Measurements from ENCODE around the gene ZBTB6. TPM values are rescaled to one million over a fixed set of nuclear protein-coding genes. Genes with fewer than 3 reads are reported as not detected.

The ZBTB6 gene
- total RNA-seq, 1 donor from 2014 or later, result 10.9 TPM

GRCh38 chr9:122940749-122941581 lies 27.8 kb upstream of the ZBTB6 start, which contains the start of gene RABGAP1:
TSS of gene RABGAP1 (plus strand) at chr9:122941020. CDS start at chr9:122957060, 16,040 bp downstream.
- intact Hi-C loops (cut with micrococcal nuclease), result loop anchor here (1.0 to 2.0 kb wide), 3 partner anchors 10 to 50 kb away; partner anchors contain the start of genes RC3H2 and ZBTB26
- Mint-ChIP-seq H3K4me1 (ENCODE audit: low read depth) (peaks cover 31% of the 10 kb centered on the region), H3K9me3 (no peaks in the 10 kb centered on the region), H3K27me3 (ENCODE audit: low read depth) (no peaks in the 10 kb centered on the region), H3K36me3 (ENCODE audit: low read depth) (peaks cover 27% of the 10 kb centered on the region), H3K4me3 (ENCODE audit: low read depth) (peak within 1 kb of the TSS; percentile 91), H3K27ac (peak within 1 kb of the TSS; percentile 87)
- peak; percentile 96 for DNase-seq (ENCODE audit: low spot score)

- peaks cover 29% of the 10 kb centered on the region for H3K36me3 Mint-ChIP-seq (ENCODE audit: low read depth)
- H3K27me3 Mint-ChIP-seq (ENCODE audit: low read depth), result no peaks in the 10 kb centered on the region
- peak overlapping the region; percentile 73 for H3K4me3 Mint-ChIP-seq (ENCODE audit: low read depth)
- H3K27ac Mint-ChIP-seq, result peak overlapping the region; percentile 87
- H3K9me3 Mint-ChIP-seq, result no peaks in the 10 kb centered on the region
- intact Hi-C loops (cut with micrococcal nuclease), result loop anchor here (1.0 to 2.0 kb wide), 3 partner anchors 9 to 50 kb away; partner anchors contain the start of genes RC3H2 and ZBTB26
- peaks cover 26% of the 10 kb centered on the region for H3K4me1 Mint-ChIP-seq (ENCODE audit: low read depth)
- no peak for DNase-seq (ENCODE audit: low spot score)
Observed at GRCh38 chr9:122940454-122940748, 27.3 kb upstream of the ZBTB6 start.

GRCh38 chr9:122939601-122940000 lies 26.5 kb upstream of the ZBTB6 start:
- H3K36me3 Mint-ChIP-seq (ENCODE audit: low read depth), result peaks cover 32% of the 10 kb centered on the region
- H3K4me3 Mint-ChIP-seq (ENCODE audit: low read depth), result peak overlapping the region; percentile 58
- intact Hi-C loops (cut with micrococcal nuclease), result no loop called here
- H3K27me3 Mint-ChIP-seq (ENCODE audit: low read depth), result no peaks in the 10 kb centered on the region
- H3K9me3 Mint-ChIP-seq, result no peaks in the 10 kb centered on the region
- no peak overlapping the region for H3K27ac Mint-ChIP-seq
- DNase-seq (ENCODE audit: low spot score), result no peak
- H3K4me1 Mint-ChIP-seq (ENCODE audit: low read depth), result peaks cover 25% of the 10 kb centered on the region

GRCh38 chr9:122936883-122937282 lies 23.8 kb upstream of the ZBTB6 start:
- intact Hi-C loops (cut with micrococcal nuclease), result no loop called here
- H3K27ac Mint-ChIP-seq, result no peak overlapping the region
- no peak overlapping the region for H3K4me3 Mint-ChIP-seq (ENCODE audit: low read depth)
- no peak for DNase-seq (ENCODE audit: low spot score)
- no peaks in the 10 kb centered on the region for H3K9me3 Mint-ChIP-seq
- H3K36me3 Mint-ChIP-seq (ENCODE audit: low read depth), result peaks cover 32% of the 10 kb centered on the region
- no peaks in the 10 kb centered on the region for H3K27me3 Mint-ChIP-seq (ENCODE audit: low read depth)
- peaks cover 26% of the 10 kb centered on the region for H3K4me1 Mint-ChIP-seq (ENCODE audit: low read depth)

GRCh38 chr9:122936464-122936863 lies 23.3 kb upstream of the ZBTB6 start:
- Mint-ChIP-seq H3K27me3 (ENCODE audit: low read depth) (no peaks in the 10 kb centered on the region), H3K4me1 (ENCODE audit: low read depth) (peaks cover 22% of the 10 kb centered on the region), H3K9me3 (no peaks in the 10 kb centered on the region), H3K4me3 (ENCODE audit: low read depth) (no peak overlapping the region), H3K27ac (no peak overlapping the region), H3K36me3 (ENCODE audit: low read depth) (peaks cover 32% of the 10 kb centered on the region)
- intact Hi-C loops (cut with micrococcal nuclease), result no loop called here
- DNase-seq (ENCODE audit: low spot score), result no peak

- H3K36me3 Mint-ChIP-seq (ENCODE audit: low read depth), result peaks cover 10% of the 10 kb centered on the region
Observed at GRCh38 chr9:122931226-122932121, 18.4 kb upstream of the ZBTB6 start, which contains the start of gene ZBTB26. TSS of gene ZBTB26 (minus strand) at chr9:122931512. CDS start at chr9:122919934, 11,578 bp downstream.

GRCh38 chr9:122930541-122931225 lies 17.6 kb upstream of the ZBTB6 start:
- no peaks in the 10 kb centered on the region for H3K27me3 Mint-ChIP-seq (ENCODE audit: low read depth)
- peaks cover 4% of the 10 kb centered on the region for H3K36me3 Mint-ChIP-seq (ENCODE audit: low read depth)
- no peak overlapping the region for H3K27ac Mint-ChIP-seq
- H3K9me3 Mint-ChIP-seq, result no peaks in the 10 kb centered on the region
- H3K4me1 Mint-ChIP-seq (ENCODE audit: low read depth), result peaks cover 11% of the 10 kb centered on the region
- DNase-seq (ENCODE audit: low spot score), result no peak
- no peak overlapping the region for H3K4me3 Mint-ChIP-seq (ENCODE audit: low read depth)
- intact Hi-C loops (cut with micrococcal nuclease), result loop anchor here (1.0 kb wide), 3 partner anchors 10 to 25 kb away; partner anchors contain the start of genes RC3H2 and ZBTB6

More at GRCh38 chr9:122931226-122932121, 18.4 kb upstream of the ZBTB6 start, which contains the start of gene ZBTB26:
- intact Hi-C loops (cut with micrococcal nuclease), result loop anchor here (1.0 kb wide), 3 partner anchors 9 to 26 kb away; partner anchors contain the start of genes RC3H2 and ZBTB6
- H3K27me3 Mint-ChIP-seq (ENCODE audit: low read depth), result no peaks in the 10 kb centered on the region
- no peak within 1 kb of the TSS for H3K4me3 Mint-ChIP-seq (ENCODE audit: low read depth)
- H3K27ac Mint-ChIP-seq, result peak within 1 kb of the TSS; percentile 90
- peak; percentile 79 for DNase-seq (ENCODE audit: low spot score)
- H3K9me3 Mint-ChIP-seq, result no peaks in the 10 kb centered on the region
- peaks cover 11% of the 10 kb centered on the region for H3K4me1 Mint-ChIP-seq (ENCODE audit: low read depth)

GRCh38 chr9:122929796-122930354 lies 16.8 kb upstream of the ZBTB6 start:
- H3K36me3 Mint-ChIP-seq (ENCODE audit: low read depth), result peaks cover 1% of the 10 kb centered on the region
- H3K4me3 Mint-ChIP-seq (ENCODE audit: low read depth), result no peak overlapping the region
- no peaks in the 10 kb centered on the region for H3K27me3 Mint-ChIP-seq (ENCODE audit: low read depth)
- H3K4me1 Mint-ChIP-seq (ENCODE audit: low read depth), result peaks cover 8% of the 10 kb centered on the region
- intact Hi-C loops (cut with micrococcal nuclease), result no loop called here
- DNase-seq (ENCODE audit: low spot score), result no peak
- H3K9me3 Mint-ChIP-seq, result no peaks in the 10 kb centered on the region
- H3K27ac Mint-ChIP-seq, result no peak overlapping the region

GRCh38 chr9:122923947-122924346 lies 10.8 kb upstream of the ZBTB6 start:
- intact Hi-C loops (cut with micrococcal nuclease), result no loop called here
- H3K36me3 Mint-ChIP-seq (ENCODE audit: low read depth), result peaks cover 21% of the 10 kb centered on the region
- H3K27ac Mint-ChIP-seq, result no peak overlapping the region
- H3K27me3 Mint-ChIP-seq (ENCODE audit: low read depth), result no peaks in the 10 kb centered on the region
- H3K4me3 Mint-ChIP-seq (ENCODE audit: low read depth), result no peak overlapping the region
- H3K4me1 Mint-ChIP-seq (ENCODE audit: low read depth), result peaks cover 7% of the 10 kb centered on the region
- no peaks in the 10 kb centered on the region for H3K9me3 Mint-ChIP-seq
- DNase-seq (ENCODE audit: low spot score), result no peak

GRCh38 chr9:122922713-122923112 lies 9.6 kb upstream of the ZBTB6 start:
- Mint-ChIP-seq H3K4me1 (ENCODE audit: low read depth) (peaks cover 7% of the 10 kb centered on the region), H3K36me3 (ENCODE audit: low read depth) (peaks cover 28% of the 10 kb centered on the region), H3K9me3 (no peaks in the 10 kb centered on the region), H3K27me3 (ENCODE audit: low read depth) (no peaks in the 10 kb centered on the region), H3K27ac (no peak overlapping the region), H3K4me3 (ENCODE audit: low read depth) (no peak overlapping the region)
- intact Hi-C loops (cut with micrococcal nuclease), result no loop called here
- DNase-seq (ENCODE audit: low spot score), result no peak

- H3K4me3 Mint-ChIP-seq (ENCODE audit: low read depth), result no peak overlapping the region
- H3K27ac Mint-ChIP-seq, result no peak overlapping the region
- no peaks in the 10 kb centered on the region for H3K9me3 Mint-ChIP-seq
- intact Hi-C loops (cut with micrococcal nuclease), result no loop called here
- no peak for DNase-seq (ENCODE audit: low spot score)
- peaks cover 27% of the 10 kb centered on the region for H3K36me3 Mint-ChIP-seq (ENCODE audit: low read depth)
- no peaks in the 10 kb centered on the region for H3K27me3 Mint-ChIP-seq (ENCODE audit: low read depth)
- peaks cover 4% of the 10 kb centered on the region for H3K4me1 Mint-ChIP-seq (ENCODE audit: low read depth)
Observed at GRCh38 chr9:122918310-122918709, 5.2 kb upstream of the ZBTB6 start.

GRCh38 chr9:122912671-122912963 lies 506 bp downstream of the ZBTB6 start:
- Mint-ChIP-seq H3K4me3 (ENCODE audit: low read depth) (peak overlapping the region; percentile 93), H3K4me1 (ENCODE audit: low read depth) (peaks cover 24% of the 10 kb centered on the region), H3K27me3 (ENCODE audit: low read depth) (no peaks in the 10 kb centered on the region), H3K9me3 (no peaks in the 10 kb centered on the region), H3K36me3 (ENCODE audit: low read depth) (peaks cover 47% of the 10 kb centered on the region), H3K27ac (peak overlapping the region; percentile 95)
- intact Hi-C loops (cut with micrococcal nuclease), result loop anchor here (5.0 kb wide), 1 partner anchor 355 kb away; the partner anchor contains the start of gene STRBP
- DNase-seq (ENCODE audit: low spot score), result no peak
